ENCODE results near the gene MEPE. TPM values are rescaled to one million over a fixed set of nuclear protein-coding genes. Genes with fewer than 3 reads are reported as not detected.

Gene MEPE
- total and polyA plus RNA-seq, 4 donors = 0.07 TPM; not detected in 3

DNA sequence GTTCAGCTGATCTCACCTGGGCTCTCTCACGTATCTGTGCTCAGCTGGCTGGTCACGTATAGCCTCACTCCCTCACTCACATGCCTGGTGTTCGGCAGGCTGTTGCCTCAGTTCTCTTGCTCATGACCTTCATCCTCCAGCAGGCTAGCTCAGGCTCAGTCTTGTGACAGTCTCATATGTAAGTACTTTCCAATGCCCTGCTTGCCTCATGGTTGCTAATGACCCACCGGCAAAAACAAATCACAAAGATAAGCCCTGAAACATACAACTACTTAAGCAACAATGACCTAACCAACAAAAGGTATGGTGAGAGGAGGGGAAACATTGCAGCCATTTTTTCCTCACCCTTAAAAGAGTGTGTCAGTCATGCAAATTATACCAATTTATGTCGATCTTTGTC lies 25.0 kb downstream of the MEPE start (continued):
- TF ChIP-seq, protein P1, sequence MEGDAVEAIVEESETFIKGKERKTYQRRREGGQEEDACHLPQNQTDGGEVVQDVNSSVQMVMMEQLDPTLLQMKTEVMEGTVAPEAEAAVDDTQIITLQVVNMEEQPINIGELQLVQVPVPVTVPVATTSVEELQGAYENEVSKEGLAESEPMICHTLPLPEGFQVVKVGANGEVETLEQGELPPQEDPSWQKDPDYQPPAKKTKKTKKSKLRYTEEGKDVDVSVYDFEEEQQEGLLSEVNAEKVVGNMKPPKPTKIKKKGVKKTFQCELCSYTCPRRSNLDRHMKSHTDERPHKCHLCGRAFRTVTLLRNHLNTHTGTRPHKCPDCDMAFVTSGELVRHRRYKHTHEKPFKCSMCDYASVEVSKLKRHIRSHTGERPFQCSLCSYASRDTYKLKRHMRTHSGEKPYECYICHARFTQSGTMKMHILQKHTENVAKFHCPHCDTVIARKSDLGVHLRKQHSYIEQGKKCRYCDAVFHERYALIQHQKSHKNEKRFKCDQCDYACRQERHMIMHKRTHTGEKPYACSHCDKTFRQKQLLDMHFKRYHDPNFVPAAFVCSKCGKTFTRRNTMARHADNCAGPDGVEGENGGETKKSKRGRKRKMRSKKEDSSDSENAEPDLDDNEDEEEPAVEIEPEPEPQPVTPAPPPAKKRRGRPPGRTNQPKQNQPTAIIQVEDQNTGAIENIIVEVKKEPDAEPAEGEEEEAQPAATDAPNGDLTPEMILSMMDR (IDR thresholded peaks at IDR 0.05; ENCODE audit: low read depth, low read length, missing input control) = no peak
- no peak for TF ChIP-seq FOXA2 (IDR thresholded peaks at IDR 0.05)
- TF ChIP-seq RXRA (IDR thresholded peaks at IDR 0.05) = no peak
- no peak for TF ChIP-seq FOXA1 (IDR thresholded peaks at IDR 0.05)
- no peak for TF ChIP-seq JUND (IDR thresholded peaks at IDR 0.05)
- TF ChIP-seq NR2F2 (IDR thresholded peaks at IDR 0.05) = no peak

- no peak overlapping the region for H3K4me3 ChIP-seq (ENCODE audit: low read depth in 1 of 3, low read length in 3 of 3)
- no peak for TF ChIP-seq JUND (IDR thresholded peaks at IDR 0.05)
- TF ChIP-seq, protein P2, sequence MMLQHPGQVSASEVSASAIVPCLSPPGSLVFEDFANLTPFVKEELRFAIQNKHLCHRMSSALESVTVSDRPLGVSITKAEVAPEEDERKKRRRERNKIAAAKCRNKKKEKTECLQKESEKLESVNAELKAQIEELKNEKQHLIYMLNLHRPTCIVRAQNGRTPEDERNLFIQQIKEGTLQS (IDR thresholded peaks at IDR 0.05) = no peak
- TF ChIP-seq FOXA2 (IDR thresholded peaks at IDR 0.05) = no peak
- no peak for TF ChIP-seq YY1 (IDR thresholded peaks at IDR 0.05)
- no peak for TF ChIP-seq NR2F2 (IDR thresholded peaks at IDR 0.05)
- TF ChIP-seq, protein P3, sequence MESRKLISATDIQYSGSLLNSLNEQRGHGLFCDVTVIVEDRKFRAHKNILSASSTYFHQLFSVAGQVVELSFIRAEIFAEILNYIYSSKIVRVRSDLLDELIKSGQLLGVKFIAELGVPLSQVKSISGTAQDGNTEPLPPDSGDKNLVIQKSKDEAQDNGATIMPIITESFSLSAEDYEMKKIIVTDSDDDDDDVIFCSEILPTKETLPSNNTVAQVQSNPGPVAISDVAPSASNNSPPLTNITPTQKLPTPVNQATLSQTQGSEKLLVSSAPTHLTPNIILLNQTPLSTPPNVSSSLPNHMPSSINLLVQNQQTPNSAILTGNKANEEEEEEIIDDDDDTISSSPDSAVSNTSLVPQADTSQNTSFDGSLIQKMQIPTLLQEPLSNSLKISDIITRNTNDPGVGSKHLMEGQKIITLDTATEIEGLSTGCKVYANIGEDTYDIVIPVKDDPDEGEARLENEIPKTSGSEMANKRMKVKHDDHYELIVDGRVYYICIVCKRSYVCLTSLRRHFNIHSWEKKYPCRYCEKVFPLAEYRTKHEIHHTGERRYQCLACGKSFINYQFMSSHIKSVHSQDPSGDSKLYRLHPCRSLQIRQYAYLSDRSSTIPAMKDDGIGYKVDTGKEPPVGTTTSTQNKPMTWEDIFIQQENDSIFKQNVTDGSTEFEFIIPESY (IDR thresholded peaks at IDR 0.05) = no peak
- no peak for TF ChIP-seq RXRA (IDR thresholded peaks at IDR 0.05)
- no peak for TF ChIP-seq HNF4G (IDR thresholded peaks at IDR 0.05)
- TF ChIP-seq HNF4A (conservative IDR thresholded peaks at IDR 0.05) = no peak
- TF ChIP-seq, protein P4, sequence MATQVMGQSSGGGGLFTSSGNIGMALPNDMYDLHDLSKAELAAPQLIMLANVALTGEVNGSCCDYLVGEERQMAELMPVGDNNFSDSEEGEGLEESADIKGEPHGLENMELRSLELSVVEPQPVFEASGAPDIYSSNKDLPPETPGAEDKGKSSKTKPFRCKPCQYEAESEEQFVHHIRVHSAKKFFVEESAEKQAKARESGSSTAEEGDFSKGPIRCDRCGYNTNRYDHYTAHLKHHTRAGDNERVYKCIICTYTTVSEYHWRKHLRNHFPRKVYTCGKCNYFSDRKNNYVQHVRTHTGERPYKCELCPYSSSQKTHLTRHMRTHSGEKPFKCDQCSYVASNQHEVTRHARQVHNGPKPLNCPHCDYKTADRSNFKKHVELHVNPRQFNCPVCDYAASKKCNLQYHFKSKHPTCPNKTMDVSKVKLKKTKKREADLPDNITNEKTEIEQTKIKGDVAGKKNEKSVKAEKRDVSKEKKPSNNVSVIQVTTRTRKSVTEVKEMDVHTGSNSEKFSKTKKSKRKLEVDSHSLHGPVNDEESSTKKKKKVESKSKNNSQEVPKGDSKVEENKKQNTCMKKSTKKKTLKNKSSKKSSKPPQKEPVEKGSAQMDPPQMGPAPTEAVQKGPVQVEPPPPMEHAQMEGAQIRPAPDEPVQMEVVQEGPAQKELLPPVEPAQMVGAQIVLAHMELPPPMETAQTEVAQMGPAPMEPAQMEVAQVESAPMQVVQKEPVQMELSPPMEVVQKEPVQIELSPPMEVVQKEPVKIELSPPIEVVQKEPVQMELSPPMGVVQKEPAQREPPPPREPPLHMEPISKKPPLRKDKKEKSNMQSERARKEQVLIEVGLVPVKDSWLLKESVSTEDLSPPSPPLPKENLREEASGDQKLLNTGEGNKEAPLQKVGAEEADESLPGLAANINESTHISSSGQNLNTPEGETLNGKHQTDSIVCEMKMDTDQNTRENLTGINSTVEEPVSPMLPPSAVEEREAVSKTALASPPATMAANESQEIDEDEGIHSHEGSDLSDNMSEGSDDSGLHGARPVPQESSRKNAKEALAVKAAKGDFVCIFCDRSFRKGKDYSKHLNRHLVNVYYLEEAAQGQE (IDR thresholded peaks at IDR 0.05) = no peak
- TF ChIP-seq RAD21 (IDR thresholded peaks at IDR 0.05) = no peak
- TF ChIP-seq, protein P1 (IDR thresholded peaks at IDR 0.05; ENCODE audit: low read depth, low read length, missing input control) = no peak
- TF ChIP-seq MAX (IDR thresholded peaks at IDR 0.05) = no peak
- no peak for TF ChIP-seq EGR1 (IDR thresholded peaks at IDR 0.05; ENCODE audit: low read depth in 2 of 2)
- no peak for TF ChIP-seq GABPA (IDR thresholded peaks at IDR 0.05 in 1 of 2, conservative IDR thresholded peaks at IDR 0.05 in 1 of 2)
- H3K4me1 ChIP-seq (ENCODE audit: control insufficient read depth in 4 of 4, insufficient read depth in 4 of 4, low read length in 3 of 4) = peaks cover 0 to 14% (median 5%) of the 10 kb centered on the region in 4 donors
- WGBS = 93% methylated on average over 2 of the region's 2 CpGs
- DNase-seq (ENCODE audit: low spot score) = no peak
- no peak overlapping the region for H3K9ac ChIP-seq (ENCODE audit: low read depth in 1 of 2, low read length in 2 of 2)
- no peak overlapping the region for H3K27ac ChIP-seq (ENCODE audit: low read depth in 1 of 2, low read length in 2 of 2)
- no peaks in the 10 kb centered on the region for H3K36me3 ChIP-seq (ENCODE audit: control insufficient read depth in 4 of 4, insufficient read depth in 3 of 4, low read depth in 1 of 4, low read length in 3 of 4)
- no peaks in the 10 kb centered on the region for H3K27me3 ChIP-seq (ENCODE audit: control insufficient read depth in 4 of 4, insufficient read depth in 4 of 4, low read length in 3 of 4)
- peaks cover 0 to 3% (median 0%) of the 10 kb centered on the region in 4 donors for H3K9me3 ChIP-seq (ENCODE audit: control insufficient read depth in 4 of 4, low read length in 3 of 4)
Observed at GRCh38 chr4:87862236-87862635, 29.5 kb downstream of the MEPE start.
